GM19467 (cell line): ENCODE measurements around the gene OXER1.

Experiments
- ATAC-seq: cut with Tn5 transposase; IDR thresholded peaks from one replicate; pipeline ENCODE4 v1.9.1; 2021; ENCODE audit warnings: mild to moderate bottlenecking, moderate library complexity; ENCODE audit not compliant: unreplicated experiment

The OXER1 gene

DNA sequence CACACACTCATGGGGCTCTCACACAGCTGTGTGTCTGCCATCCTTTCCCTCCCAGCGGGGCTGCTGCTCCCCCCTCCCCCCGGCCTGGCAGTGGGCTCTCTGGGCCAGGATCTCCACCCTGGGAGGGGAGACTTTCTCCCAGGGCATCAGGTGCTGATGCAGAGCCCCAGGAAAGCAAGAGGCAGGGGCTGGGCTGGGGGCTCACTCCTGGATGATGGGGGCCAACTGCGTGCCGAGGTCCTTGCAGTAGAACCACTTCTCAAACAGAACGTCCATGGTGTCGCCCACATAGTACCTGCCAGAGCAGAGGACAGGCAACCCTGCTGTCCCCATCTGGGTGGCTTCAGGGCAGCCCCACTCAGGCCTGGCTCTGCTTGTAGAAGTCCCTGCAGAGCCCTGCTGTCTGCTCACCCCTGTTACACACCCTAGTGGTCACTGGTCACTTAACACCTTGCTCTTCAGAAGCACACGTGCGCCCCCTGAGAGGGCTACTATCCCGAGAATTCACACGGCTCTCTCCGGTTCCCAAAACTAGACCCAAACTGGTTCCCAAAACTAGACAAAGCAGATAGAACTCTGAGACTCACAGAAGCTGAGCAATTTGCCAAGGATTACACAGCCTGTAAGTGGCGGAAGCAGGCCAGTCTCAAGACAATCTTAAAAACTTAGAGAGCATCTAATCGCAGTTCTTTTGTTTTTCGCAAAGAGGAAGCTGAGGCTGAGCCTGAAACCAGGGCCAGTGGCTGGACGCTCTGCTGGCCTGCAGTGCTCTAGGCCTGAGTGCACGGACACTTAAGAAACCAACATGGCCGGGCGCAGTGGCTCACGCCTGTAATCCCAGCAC, 6.6 kb upstream of the OXER1 start:
- ATAC-seq: peak; percentile 65

DNA sequence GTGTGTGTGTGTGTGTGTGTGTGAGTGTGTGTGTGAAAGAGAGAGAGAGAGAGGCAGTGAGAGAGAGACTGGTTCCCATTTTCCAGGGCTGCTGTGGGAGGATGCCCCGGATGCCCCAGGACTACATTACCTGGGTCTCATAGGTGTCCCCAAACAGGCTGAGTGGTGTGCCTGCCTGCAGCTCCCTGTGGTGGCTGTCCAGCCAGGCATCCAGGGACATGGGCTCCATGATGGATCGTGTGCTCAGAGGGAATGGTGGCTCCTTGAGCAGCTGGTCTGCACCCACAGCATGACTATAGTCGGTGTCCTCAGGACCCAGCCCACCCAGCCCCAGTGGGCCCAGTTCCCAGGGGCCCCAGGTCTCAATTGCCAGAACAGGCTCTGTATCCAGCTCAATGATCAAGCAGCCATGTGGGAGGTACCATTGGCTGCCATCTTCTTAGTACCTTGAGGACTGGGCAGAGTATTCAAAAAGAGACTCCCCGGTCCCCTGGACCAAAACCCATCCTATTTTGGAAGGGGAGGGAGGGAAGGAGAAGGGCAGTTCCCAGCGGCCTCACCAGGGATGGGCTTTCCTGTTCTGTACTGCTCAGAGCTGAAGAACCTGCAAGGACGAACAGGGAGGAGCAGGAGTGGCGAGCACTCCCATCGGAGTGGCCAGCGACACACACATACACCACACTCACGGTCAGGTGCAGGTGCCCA, 5.8 kb upstream of the OXER1 start:
- no peak for ATAC-seq

- ATAC-seq: no peak
These were observed 4.8 kb upstream of the OXER1 start for GRCh38 chr2:42768706-42769256.

GRCh38 chr2:42767899-42768705, 4.2 kb upstream of the OXER1 start:
- ATAC-seq: no peak

DNA sequence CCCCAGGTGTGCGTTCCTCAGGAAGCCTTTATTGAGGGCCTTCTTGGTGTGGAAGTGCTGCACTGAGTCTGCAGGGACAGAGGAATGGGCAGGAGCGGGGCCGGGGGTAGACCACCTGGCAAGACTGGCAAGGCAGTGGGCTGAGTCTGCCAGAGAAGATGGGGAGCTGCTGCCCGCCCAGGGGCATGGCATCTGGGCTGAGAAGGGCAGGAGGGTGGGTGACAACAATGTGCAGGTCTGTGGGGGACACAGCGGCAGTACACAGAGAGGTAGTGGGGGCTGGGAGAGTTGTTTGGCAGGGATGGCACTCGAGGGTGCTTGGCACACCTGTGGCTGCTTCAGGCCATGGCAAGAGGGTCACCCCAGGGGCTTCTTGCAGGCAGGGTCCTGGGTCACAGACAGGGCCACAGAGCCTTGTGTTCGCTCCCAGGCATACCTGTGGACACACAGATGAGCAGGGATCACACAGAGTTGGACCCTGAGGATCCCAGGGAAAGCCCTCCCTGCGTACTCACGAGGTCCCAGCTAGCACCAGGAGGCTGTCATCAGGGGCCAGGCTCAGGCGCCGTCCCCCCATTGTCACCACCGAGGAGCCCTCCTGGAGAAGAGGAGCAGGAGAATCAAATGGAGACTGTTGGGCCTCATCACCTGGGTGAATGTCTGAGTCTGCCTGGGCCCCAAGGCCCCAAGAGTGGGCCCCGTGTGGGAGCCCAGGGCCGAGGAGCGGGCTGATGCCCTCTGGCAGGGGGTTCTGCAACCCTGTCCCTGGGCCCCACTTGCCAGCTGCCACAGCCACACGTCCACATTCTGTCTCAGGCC, 3.4 kb upstream of the OXER1 start:
- no peak for ATAC-seq

DNA sequence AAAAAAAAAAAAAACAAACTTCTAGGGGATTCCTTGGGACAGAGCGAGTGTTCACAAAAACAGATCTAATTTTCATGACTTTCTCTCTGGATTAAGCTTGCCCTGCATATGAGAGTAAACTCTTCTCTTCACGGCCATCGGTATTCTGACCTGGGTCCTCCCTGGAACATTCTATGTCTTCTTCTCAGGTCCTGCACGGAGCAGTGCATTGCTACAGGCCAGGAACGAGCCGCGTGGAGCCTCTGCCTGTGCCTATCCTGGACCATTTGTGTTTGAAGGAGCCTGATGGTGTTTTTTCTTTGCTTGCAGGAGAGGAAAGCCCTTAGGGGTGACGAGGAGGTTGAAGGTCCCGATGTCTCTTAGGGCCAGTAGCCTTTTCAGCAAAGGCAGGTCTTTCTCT, 1.8 kb upstream of the OXER1 start:
- no peak for ATAC-seq

DNA sequence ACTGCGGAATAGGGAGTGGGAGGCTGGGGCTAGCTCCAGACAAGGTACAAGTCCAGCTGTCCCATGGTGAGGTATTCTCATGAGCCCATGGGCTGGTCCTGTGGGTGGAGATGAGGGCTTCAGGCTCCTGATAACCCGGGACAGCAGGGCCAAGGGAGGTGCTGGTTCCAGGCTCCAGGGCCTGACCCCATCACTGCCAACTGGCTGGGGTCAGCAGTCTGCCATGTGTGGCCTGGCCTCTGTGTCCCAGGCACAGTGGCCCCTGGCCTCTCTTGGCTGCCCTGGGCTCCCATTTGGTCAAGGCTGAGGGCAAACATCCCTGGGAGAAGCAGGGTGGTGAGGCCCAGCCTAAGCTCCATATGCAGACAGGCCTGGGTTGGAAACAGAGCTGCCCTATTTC, 966 bp upstream of the OXER1 start:
- ATAC-seq: no peak

GRCh38 chr2:42762823-42763804, 821 bp downstream of the OXER1 start:
- no peak for ATAC-seq

- ATAC-seq: no peak
These were observed 1.8 kb downstream of the OXER1 start for GRCh38 chr2:42762155-42762554.

DNA sequence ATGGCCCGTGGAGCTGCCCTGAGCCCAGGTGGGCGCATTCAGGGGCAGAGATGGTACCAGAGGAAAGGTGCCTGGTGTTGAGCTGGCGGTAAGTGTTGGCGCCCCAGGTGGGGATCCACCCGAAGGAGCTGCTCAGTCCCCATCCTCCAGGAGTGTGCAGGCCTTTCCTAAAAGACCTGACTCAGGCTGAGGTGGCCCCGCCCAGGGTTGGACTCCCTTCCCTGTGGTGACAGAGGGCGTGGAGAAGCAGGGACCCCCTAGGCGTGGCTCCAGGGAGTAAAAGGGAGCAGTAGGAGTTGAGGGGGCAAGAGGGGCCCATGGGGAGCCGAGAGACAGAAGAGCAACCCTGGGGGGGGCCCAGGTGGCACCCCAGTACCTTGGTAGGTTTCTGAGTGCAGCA, 2.4 kb downstream of the OXER1 start:
- ATAC-seq: no peak

DNA sequence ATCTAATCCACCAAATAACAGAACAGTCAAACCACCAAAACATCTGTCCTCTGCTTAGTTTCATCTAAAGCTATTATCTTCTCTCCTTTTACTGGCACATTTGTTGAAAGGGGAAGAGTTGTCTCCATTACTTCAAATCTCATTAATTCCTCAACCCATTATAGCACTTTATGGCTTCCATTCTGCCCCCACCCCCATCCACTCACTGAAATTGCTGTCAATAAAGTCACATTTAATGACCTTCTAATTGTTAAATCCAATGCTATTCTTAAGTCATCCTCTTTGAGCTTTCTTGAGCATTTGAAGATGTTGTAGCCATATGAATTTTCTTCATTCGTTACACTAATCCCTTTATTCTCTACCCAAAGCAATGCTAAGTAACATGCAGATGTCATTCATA, 5.2 kb downstream of the OXER1 start:
- ATAC-seq: no peak

DNA sequence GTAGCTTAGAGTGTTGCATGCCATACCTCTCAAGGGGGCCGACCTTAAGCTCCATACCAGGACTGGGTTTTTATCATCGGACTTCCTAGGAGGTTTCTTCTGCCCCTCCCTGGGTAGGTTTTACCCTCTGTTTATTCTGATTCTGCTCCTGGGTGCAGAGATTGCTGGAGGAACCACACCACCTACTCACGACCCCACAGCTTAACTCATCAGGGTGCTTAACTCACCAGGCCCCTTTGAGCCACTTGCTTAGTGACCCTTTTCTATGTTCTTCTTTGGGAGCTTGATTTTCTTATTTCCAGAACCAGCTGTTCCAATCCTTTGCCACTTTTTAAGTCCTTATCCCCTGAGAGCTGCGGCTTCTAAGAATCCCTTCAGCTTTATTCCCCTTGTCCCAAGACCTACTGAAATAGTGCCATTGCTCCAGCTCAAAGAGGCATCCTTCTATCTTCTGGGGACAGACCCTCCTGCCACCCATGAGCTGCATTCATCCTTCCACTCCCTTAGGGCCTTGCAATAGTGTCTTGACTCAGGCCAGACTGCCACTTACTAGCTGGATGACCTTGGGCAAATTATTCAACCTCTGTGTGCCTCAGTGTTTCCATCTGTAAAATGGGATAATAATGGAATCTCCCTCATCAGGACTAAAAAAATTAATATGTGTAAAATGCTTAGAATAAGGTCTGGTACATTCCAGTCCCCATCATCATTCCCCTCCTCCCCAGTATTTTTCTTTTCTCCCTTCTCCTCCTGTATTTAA, 5.8 kb downstream of the OXER1 start:
- ATAC-seq: no peak

DNA sequence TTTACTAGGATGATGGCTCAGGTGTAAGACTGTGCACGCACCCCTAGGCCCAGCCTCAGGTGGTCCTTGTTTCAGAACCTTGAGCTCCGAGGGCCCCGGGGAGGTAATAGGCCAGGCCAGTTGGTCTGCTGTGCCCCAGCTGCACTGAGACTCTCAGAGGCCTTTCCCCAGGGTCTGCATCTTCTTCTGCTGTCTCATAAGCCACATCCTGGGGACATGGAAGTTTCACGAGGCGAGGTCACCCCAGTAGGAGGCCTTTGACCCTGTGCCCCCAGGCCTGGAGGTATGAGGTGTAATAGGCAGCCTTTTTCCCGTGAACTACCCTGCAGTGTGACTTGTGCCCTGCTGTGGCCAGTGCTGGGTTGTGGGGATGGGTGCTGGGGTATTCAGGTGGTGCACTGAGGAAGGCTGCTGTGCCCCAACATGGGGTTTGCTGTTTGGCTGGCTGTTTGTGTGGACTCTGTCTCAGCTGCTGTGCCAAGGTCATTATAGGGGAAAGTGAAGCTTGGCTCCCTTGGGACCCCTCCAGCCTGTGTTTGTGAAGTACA, 6.9 kb downstream of the OXER1 start:
- ATAC-seq: no peak

DNA sequence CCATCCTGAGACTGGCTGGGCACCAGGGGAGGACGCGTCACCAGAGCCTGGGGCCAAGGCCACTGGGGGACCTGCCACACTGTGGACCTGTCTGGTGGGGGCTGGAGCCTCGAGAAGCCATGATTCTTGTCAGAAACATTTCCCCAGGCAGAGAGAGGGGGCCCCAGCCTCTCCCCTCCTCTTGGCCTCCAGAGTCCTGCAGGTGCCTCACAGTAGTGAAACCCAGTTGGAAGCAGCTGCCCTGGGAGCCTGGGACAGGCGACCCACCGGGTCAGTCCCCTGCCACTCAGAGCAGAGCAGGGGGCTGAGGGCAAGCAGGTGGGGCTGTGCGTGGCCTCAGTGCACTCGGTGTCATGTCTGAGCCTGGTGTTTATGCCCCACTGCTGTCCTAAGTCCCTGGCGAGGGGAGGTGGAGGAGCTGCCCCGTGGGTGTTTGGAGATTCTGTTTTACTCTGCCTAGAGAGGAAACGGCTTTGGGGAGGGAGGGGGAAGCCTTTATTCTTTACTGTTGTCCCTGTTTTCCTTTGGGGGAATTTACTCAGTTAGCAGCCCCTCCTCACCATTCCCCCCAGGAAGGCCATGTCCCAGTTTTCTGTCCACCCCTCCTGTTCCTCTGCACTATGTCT, 7.7 kb downstream of the OXER1 start:
- ATAC-seq: no peak

DNA sequence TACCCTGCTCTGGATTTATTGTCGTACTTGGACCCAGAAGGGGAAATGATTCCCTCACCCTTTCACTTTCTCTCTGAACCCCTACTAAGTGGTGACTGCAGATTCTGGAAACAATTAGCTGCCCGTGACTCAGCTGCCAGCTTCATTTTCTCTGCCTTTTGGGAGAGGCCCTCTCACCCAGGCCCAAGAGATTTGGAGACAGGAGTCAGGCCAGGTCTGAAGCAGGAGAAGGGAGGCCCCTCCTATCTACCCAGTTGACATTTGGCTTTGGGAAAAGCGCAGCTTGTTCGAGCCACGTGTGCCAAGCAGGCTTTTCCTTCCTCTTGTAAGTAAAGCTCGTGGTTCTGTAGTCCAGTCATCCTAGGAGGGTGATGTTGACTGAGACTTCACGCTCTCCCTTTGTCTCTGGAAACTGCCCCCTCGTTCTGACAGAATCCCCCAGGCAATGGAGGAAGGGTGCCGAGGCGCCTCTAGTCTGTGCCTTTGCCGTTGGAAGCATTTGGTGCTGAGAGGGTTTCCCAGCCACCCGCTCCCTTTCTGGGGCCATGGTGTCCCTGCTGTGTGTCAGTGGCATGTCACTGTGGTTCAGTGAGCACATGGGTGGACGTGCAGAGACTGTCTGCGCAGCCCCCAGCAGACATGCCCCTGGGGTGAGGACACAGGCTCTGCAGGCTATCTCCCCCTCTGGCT, 8.6 kb downstream of the OXER1 start:
- no peak for ATAC-seq

DNA sequence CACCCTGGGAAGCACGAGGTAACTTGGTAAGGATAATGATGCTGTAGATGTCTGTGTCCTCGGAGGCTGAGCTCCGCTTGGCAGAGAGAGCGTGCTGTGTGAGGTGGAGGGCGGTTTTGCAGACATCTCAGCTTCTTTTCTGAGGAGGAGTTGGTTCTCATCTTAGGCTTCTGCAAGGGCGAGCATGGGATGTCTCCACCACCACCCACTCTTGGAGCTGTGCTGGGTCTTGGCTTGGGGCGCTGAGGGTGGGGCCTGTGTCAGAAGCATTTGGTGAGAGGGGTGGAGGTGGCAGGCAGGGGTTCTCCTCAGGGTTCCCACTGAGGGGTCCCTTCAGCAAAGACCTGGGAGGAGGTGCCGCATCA, 9.2 kb downstream of the OXER1 start:
- ATAC-seq: no peak

GRCh38 chr2:42754021-42754775, 9.7 kb downstream of the OXER1 start:
- ATAC-seq: peak; percentile 57
